HG02588 (cell line): Measurements from ENCODE around the gene LYRM1.

Experiments
- ATAC-seq: cut with Tn5 transposase; IDR thresholded peaks from one replicate; pipeline ENCODE4 v1.9.1; 2021; ENCODE audit warnings: mild to moderate bottlenecking, moderate library complexity; ENCODE audit not compliant: unreplicated experiment

The LYRM1 gene

DNA sequence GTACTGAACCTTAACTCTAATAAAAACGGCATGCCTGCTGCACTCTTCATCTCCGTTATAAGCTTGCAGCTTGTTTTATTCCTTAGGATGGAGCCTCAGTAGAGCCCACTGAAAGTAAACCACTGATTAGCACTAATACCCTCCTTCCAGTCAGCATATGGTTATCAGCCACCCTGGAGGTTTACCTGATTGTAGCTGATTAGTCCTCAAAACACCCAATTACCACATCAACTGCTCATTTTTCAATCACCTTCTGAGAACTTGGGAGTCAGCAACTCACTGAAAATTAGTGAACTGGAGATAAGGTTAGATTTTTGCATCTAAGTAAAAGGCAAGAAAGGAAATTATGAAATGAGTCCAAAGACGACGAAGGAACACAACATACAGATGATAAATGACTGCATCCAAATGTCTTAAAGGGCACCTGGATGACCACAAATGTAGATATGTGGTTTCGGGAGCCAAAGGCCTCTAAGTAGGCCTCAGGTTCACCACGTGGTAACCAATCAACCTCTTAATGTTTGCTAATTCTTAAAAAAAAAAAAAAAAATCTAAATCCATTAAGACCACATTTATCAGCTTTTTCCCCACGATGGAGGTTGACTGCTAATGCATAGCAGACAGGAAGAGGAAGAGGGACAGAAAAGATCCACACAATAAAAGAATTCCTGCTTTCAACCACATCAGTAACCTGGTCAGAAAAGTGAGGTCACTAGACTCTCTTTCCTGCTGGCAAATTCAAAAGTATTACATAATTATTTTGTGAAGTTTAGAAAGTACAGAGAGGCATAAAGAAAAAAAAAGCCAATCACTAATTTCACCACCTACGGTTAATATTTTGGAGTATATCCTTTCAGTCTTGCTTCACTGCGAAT lies 28.4 kb upstream of the LYRM1 start:
- ATAC-seq: no peak

DNA sequence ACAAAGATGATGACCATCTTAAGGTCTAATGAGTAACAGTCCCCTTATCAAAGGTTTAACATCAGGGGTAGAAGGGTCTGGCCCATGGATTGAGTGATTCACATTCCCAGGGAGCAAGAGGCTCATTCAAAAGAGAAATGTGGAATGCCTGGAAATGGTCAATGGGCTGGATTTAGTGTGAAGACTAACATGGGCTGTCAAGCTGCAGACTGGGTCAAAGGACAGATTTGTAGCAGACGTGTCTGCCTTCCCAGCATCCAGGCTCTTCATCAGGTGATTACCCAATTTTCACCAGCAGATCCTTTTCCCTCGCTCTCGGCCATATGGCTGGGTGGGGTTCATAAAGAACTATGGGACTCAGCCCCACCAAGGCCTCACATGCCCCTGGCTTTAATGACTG lies 27.2 kb upstream of the LYRM1 start:
- no peak for ATAC-seq

- ATAC-seq: no peak
These were observed 26.4 kb upstream of the LYRM1 start for GRCh38 chr16:20874088-20874581.

DNA sequence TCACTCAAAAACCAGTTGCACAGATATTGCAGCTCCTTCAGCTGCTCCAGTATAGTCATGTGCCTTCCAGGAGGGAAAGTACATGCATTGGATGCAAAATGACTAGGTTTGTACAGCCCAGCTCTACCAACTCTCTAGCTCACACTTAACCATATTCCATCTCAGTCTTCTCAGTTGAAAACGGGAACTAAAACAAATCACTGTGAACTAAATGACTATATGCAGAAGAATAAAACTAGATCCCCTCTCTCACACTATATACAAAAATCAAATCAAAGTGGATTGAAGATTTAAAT lies 25.3 kb upstream of the LYRM1 start:
- no peak for ATAC-seq

DNA sequence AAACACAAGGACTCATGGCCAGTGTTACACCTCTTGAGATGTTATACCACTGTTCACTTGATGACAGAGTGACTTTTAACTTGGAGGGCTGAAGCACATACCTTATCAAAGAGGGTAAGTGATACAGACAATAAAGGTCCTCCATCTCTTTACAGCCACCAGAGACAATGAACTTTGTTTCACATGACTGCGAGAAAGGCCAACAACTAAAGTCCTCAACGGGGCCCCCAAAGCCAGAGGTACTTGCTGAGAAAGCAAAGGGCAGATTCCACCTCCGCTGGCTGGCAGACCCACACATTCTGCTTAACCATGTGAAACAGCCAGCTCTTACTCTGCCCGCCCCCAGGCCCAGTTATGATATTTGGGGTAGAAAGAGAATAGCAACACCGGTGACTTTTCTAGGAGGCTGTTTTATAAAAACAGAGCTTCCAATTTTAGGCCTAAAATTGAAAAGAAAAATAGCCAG lies 21.9 kb upstream of the LYRM1 start:
- no peak for ATAC-seq

- ATAC-seq: no peak
These were observed 21.2 kb upstream of the LYRM1 start for GRCh38 chr16:20879175-20880040.

DNA sequence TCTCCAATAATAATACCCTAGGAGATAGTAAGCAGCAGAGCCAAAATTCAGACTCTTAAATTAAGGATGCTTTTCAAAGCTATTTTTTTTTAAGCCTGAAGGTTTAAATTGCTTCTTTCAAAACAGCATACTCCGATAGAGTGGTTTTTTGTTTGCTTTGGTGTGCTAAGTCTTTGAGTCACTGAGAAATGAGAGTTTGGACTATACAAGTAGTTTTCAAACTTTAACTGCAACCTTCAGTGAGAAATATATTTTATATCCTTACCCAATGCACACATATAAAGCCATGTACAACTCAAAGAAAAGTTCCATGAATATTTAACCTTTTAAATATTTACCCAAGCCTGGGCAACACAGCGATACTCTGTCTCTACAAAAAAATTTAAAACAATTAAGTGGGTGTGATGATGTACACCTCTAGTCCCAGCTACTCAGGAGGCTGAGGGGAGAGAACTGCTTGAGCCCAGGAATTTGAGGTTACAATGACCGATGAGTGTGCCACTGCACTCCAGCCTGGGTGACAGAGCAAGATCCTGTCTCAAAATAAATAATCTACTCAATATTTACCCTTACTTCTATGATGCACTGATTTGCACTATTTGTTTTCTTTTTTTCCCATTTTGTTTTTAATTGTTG lies 19.6 kb upstream of the LYRM1 start:
- ATAC-seq: no peak

DNA sequence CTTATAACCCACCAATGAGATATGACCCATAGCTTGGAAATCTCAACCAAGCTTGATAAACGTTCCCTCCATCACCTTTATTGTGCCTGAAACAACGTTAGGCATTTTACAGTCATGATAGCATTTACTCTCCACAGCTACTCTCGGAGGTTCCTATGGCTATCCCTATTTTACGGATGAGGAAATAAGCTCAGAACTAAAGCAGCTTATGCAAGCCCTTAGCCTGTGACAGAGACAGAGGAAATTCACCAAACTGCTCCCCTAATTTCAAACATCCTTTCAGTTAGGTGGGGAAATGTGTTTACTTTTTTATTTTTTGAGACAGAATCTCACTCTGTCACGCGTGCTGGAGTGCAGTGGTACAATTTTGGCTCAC lies 19.1 kb upstream of the LYRM1 start:
- no peak for ATAC-seq

DNA sequence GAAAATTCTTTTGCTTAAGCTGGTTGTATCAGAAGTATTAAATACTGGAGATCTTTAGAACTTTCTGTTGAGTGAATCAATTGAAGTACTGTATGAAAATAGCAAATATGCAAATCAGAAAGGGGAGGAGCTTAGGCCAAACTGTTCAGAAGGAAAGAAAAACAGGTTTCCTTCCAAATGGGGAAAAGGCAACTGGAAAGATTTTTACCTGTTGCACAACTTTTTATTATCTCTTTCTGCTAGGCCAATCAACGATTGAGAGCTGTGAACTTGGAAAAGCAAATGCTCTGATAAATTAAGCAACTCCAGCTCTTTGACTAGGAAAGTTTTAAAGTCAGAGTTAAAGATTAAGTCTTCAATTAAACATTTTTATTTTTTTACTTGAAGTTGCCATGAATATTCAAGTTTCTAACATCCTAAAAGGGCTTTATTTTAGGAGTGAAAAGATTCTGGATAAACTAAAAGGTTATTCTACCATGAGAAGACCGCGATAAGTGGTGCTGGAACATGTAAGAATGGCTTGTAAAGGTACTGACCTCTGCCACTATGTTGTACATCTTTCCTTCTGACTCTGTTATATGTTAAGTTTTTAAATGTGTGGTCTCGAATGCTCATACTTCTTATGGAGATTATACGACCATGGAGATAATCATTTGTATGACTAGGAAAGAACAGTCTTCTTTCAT lies 16.9 kb upstream of the LYRM1 start:
- ATAC-seq: no peak

DNA sequence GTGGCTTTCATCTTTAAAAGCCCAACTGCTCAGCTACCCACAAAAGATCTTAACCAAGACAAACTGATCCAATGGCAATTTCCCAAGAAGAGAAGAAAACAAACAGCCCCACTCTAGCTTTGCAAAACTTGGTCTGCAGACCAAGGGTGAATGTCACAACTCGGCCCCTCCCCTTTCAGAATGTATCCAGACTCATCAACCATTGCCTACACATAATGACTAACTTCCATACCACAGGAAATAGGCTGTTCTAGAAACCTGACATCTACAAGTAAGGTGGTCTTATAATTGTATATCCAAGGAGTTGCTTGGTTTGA lies 16.4 kb upstream of the LYRM1 start:
- ATAC-seq: no peak

- no peak for ATAC-seq
These were observed 14.3 kb upstream of the LYRM1 start for GRCh38 chr16:20886320-20886719.

DNA sequence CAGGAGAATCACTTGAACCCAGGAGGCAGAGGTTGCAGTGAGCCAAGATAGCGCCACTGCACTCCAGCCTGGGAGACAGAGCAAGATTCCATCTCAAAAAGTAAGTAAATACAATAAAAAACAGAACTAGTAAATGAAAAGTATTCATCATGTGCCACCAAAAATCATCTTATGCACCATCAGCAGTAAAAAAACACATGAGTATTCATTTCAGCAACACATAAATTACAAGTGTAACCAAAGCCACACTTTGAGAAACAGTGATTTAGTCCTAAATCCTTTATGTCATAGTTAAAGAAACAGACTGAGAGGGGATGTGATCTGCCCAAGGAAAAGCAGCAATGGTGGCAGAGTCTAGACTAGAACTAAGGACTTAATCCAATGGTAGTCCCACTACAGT lies 13.4 kb upstream of the LYRM1 start:
- ATAC-seq: no peak

- ATAC-seq: no peak
These were observed 10.8 kb upstream of the LYRM1 start for GRCh38 chr16:20889625-20890275.

DNA sequence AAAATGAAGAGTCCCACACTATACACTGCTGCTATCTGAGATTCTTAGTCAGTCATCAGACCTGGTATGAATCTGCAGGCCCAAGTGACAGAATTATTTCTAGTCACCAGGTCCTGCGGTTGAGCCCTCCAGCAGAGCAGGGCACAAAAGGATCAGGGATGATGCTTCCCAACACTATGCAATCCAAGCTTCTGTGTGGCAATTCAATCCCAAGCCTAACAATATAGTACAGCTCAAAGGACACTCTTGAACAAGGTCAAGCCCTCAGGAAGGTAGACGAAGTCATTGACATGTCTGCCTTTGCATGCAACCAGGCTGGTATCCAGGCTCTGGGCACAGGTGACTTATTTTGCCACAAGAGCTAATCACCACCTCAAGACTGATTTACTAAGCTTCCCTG lies 6.2 kb upstream of the LYRM1 start:
- no peak for ATAC-seq

DNA sequence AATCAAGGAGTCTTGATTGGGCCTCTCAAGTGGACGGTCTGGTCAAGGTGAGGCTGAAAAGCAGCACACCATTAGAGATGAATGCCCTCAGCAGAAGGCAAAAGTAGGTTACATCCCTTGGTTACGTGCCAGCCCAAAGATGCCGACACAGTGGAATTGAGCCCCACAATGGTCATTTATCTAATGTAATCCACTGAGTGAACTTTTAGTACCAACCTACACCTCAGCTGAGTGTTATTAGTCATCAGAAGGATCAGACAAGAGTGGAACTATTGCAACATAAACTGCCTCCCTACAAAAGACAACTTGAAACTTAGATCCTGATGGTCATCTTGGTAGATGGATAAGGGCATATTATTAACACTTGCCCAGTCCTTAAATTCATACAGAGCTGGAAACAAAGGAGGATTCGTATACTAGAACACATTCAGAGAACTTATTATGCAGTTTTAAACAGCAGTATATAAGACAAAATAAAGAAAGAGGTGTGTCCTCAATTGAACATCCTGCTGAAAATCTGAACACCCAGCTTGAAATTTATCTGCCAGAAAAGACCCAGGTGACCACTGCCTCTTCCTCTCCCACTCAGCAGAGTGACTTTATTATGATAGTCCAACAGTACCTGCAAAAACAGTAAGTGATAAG lies 3.2 kb upstream of the LYRM1 start:
- no peak for ATAC-seq

- no peak for ATAC-seq
These were observed 2.6 kb upstream of the LYRM1 start for GRCh38 chr16:20897922-20898321.

DNA sequence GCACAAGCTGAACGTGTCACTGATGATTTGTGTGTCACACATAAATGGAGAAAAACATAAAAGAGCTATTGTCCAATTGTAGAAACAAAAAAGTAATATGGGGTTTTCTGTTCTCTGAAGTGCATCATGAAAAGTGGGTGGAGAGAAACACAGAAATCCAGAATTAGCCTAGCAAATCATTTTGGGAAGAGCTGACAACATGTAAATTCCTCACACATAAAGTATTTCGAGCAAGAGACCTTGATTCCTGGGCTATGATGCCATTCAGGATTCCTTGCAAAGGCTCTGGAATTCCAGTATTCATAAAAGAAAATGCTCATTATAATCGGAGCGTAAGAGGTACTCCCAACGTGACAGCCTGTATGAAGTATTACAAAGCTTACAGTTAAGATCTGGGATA lies 1.5 kb upstream of the LYRM1 start:
- ATAC-seq: no peak

- no peak for ATAC-seq
These were observed 883 bp upstream of the LYRM1 start for GRCh38 chr16:20899477-20900298.

DNA sequence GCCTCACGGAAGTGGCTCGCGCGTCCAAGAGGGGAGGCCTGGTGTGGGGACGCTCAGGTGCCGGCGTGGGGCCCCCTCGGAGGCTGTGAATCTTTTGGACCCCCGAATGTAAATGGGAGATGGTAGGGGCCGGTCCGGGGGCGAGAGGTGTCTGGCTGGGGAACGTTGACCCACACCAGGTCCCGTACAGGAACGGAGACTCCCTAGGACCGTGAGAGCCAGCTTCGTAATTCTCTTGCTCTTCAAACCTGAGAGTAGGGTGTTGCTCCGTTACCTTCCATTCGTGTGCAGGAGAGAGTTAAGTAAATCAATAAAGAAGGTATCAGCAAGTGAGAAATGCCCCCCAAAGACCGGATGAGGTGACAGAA lies 481 bp downstream of the LYRM1 start:
- no peak for ATAC-seq
